ENCODE measurements around the gene TGM1.

DNA sequence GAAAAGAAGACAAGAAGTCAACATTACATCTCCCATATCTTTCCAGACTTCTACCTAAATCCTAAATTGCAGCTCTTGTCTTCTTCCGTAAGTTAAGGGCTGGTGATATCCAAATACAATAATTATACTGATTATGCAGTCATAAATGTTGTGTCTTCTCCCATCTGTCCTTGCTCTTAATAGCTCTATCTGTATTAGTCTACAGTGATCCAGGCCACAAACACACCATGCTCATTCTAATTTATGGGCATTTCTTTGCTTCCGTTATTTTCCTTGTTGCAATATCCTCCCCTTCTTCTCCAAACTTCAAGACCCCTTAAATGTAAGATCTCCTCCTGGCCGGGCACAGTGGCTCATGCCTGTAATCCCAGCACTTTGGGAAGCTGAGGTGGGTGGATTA lies 43.5 kb downstream of the TGM1 start:
- no peak for TF ChIP-seq POLR2A (IDR thresholded peaks at IDR 0.05)
- TF ChIP-seq, protein P1, sequence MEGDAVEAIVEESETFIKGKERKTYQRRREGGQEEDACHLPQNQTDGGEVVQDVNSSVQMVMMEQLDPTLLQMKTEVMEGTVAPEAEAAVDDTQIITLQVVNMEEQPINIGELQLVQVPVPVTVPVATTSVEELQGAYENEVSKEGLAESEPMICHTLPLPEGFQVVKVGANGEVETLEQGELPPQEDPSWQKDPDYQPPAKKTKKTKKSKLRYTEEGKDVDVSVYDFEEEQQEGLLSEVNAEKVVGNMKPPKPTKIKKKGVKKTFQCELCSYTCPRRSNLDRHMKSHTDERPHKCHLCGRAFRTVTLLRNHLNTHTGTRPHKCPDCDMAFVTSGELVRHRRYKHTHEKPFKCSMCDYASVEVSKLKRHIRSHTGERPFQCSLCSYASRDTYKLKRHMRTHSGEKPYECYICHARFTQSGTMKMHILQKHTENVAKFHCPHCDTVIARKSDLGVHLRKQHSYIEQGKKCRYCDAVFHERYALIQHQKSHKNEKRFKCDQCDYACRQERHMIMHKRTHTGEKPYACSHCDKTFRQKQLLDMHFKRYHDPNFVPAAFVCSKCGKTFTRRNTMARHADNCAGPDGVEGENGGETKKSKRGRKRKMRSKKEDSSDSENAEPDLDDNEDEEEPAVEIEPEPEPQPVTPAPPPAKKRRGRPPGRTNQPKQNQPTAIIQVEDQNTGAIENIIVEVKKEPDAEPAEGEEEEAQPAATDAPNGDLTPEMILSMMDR (IDR thresholded peaks at IDR 0.05) = no peak
- TF ChIP-seq POLR2AphosphoS5 (IDR thresholded peaks at IDR 0.05) = no peak
- no peak for TF ChIP-seq EP300 (IDR thresholded peaks at IDR 0.05)

All from gastroesophageal sphincter (tissue), 3 donors.